ENCODE results near the gene TARS1. TPM values are rescaled to one million over a fixed set of nuclear protein-coding genes. Genes with fewer than 3 reads are reported as not detected.

The TARS1 gene
- total RNA-seq, 8 experiments from 2014 or later = 143 to 300 (median 179) TPM

- no peak for ATAC-seq (replicated peaks in 6 of 8)
- in situ Hi-C loops (cut with MboI; ENCODE audit: low pct_unique_long_range_greater_than_20kb in 2 of 9, low sequenced_read_pairs in 9 of 9, unreplicated experiment in 9 of 9) = loop anchor here in 4 of 9 experiments (25.0 kb wide), 3 partner anchors 493 to 1018 kb away; partner anchors contain the start of gene RXFP3 (in 2 of the 4)
- WGBS, 10 experiments = 50 to 100% (median 76%) methylated on average over 2 to 4 of the region's 4 CpGs
- Histone ChIP-seq H3K4me3 (no peak overlapping the region), H3K4me1 (replicated peaks in 1 of 2) (peaks cover 9 to 26% of the 10 kb centered on the region in 2 donors), H3K27ac (no peak overlapping the region)
Observed at GRCh38 chr5:33444542-33444941, 3.8 kb downstream of the TARS1 start.

DNA sequence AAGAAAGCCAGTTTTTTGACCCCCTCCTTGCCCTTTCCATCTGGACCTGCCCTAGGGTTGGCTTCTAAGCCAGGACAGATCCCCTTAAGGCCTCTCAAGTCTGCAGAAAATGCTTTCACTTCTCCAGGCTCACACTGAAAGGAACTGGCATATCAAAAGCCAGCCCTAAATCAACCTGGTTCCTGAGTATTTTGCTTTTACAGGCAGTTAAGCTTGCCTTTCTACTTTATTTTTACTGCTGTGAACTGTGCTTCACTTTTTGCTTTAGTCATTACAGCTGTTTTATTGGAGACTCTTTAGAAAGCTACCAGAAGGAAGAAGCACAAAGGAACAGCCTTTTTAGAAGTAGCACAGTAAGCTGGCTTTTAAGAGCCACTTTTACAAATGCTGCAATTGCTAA is 5.0 kb downstream of the TARS1 start:
- peaks cover 9 to 26% of the 10 kb centered on the region in 2 donors for H3K4me1 ChIP-seq (replicated peaks in 1 of 2)
- H3K4me3 ChIP-seq = no peak overlapping the region
- in situ Hi-C loops (cut with MboI; ENCODE audit: low pct_unique_long_range_greater_than_20kb in 2 of 9, low sequenced_read_pairs in 9 of 9, unreplicated experiment in 9 of 9) = loop anchor here in 4 of 9 experiments (25.0 kb wide), 3 partner anchors 492 to 1017 kb away; partner anchors contain the start of gene RXFP3 (in 2 of the 4)
- no peak for ATAC-seq (replicated peaks in 6 of 8)
- no peak overlapping the region for H3K27ac ChIP-seq

DNA sequence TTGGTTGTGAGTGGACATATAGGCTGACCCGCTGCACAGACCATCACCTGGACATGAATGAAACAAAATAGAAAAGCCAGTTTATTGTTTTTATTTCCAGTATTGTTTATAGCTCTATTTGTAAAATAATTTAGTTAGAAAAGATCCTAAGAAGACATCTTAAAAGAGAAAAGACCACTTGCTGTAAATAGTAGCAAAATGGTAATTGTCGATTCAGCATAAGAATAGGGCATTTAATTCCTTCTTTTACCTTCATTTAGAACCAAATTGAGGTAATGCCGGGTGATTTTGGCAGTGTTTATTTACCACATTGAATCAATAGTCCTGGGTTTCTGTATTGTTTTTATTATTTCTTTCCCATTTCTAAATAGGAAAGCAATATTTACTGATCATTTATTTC is 7.4 kb downstream of the TARS1 start:
- Histone ChIP-seq H3K27ac (no peak overlapping the region), H3K4me1 (replicated peaks in 1 of 2) (peaks cover 9 to 26% of the 10 kb centered on the region in 2 donors), H3K4me3 (no peak overlapping the region)
- WGBS, 10 experiments = 42 to 77% (median 48%) methylated on average over 2 to 3 of the region's 3 CpGs; no CpG with 5 or more reads in 2 of the 10 experiments
- no peak for ATAC-seq (replicated peaks in 6 of 8)
- in situ Hi-C loops (cut with MboI; ENCODE audit: low pct_unique_long_range_greater_than_20kb in 2 of 9, low sequenced_read_pairs in 9 of 9, unreplicated experiment in 9 of 9) = loop anchor here in 4 of 9 experiments (25.0 kb wide), 3 partner anchors 489 to 1014 kb away; partner anchors contain the start of gene RXFP3 (in 2 of the 4)

- in situ Hi-C loops (cut with MboI; ENCODE audit: low pct_unique_long_range_greater_than_20kb in 2 of 9, low sequenced_read_pairs in 9 of 9, unreplicated experiment in 9 of 9) = loop anchor here in 2 of 9 experiments (25.0 kb wide), 1 partner anchor 480 kb away; the partner anchor contains the start of gene RXFP3 (in 2 of the 2)
- no peaks in the 10 kb centered on the region for H3K4me1 ChIP-seq (replicated peaks in 1 of 2)
- 0 to 100% (median 100%) methylated on average over 1 to 2 of the region's 2 CpGs; no CpG with 5 or more reads in 1 of the 10 experiments for WGBS, 10 experiments
Observed at GRCh38 chr5:33457126-33457525, 16.4 kb downstream of the TARS1 start.

DNA sequence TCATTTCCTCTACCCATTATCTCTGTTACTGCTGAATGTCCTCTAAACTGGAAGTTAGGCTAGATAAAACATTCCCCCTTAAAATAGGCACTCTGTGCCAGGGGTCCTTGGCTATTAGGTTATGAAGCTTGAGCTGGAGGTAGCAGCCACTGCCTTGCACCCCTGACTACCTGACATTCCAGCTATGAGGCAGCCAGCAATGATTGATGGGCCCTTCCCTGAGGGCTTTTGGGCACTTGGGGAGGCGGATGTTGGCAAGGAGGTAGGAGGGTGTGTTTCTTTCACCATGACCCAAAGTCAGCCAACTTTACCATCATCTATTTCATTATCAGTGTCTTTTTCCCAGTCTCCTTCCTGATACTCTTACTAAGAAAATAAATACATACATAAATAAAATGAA is 17.1 kb downstream of the TARS1 start:
- no peaks in the 10 kb centered on the region for H3K4me1 ChIP-seq (replicated peaks in 1 of 2)
- in situ Hi-C loops (cut with MboI; ENCODE audit: low pct_unique_long_range_greater_than_20kb in 2 of 9, low sequenced_read_pairs in 9 of 9, unreplicated experiment in 9 of 9) = loop anchor here in 2 of 9 experiments (25.0 kb wide), 1 partner anchor 479 kb away; the partner anchor contains the start of gene RXFP3 (in 2 of the 2)
- H3K4me3 ChIP-seq = no peak overlapping the region
- WGBS, 10 experiments = 80 to 100% methylated on average over 1 of the region's 1 CpG; no CpG with 5 or more reads in 8 of the 10 experiments
- ATAC-seq (replicated peaks in 6 of 8) = no peak
- no peak overlapping the region for H3K27ac ChIP-seq

More at GRCh38 chr5:33457126-33457525, 16.4 kb downstream of the TARS1 start:
- no peak overlapping the region for H3K27ac ChIP-seq
- no peak for ATAC-seq (replicated peaks in 6 of 8)
- no peak overlapping the region for H3K4me3 ChIP-seq

DNA sequence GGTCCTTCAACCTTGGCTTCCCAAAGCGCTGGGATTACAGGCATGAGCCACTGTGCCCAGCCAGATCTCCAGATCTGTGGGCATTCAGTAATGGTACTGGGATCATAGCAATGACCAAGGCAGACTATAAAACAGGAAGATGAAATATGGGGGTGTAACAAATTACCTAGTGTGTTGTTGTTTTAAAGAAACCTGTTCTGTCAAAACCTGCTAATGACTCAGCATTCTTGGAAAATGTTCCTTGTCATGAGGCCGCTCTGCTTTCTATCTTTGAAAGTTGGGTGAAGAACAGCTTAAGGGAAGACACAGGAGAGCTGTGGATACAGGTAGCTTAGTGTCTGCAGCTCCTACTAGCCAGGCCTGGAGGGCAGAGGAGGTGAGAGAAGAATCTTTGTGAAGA is 19.4 kb downstream of the TARS1 start:
- no peak overlapping the region for H3K4me3 ChIP-seq
- in situ Hi-C loops (cut with MboI; ENCODE audit: low pct_unique_long_range_greater_than_20kb in 2 of 9, low sequenced_read_pairs in 9 of 9, unreplicated experiment in 9 of 9) = loop anchor here in 2 of 9 experiments (25.0 kb wide), 1 partner anchor 477 kb away; the partner anchor contains the start of gene RXFP3 (in 2 of the 2)
- 80 to 100% (median 100%) methylated on average over 1 of the region's 2 CpGs; no CpG with 5 or more reads in 4 of the 10 experiments for WGBS, 10 experiments

GRCh38 chr5:33462456-33462855 is 21.7 kb downstream of the TARS1 start:
- Histone ChIP-seq H3K4me3 (no peak overlapping the region), H3K4me1 (replicated peaks in 1 of 2) (no peaks in the 10 kb centered on the region), H3K27ac (no peak overlapping the region)
- in situ Hi-C loops (cut with MboI; ENCODE audit: low pct_unique_long_range_greater_than_20kb in 2 of 9, low sequenced_read_pairs in 9 of 9, unreplicated experiment in 9 of 9) = loop anchor here in 2 of 9 experiments (25.0 kb wide), 1 partner anchor 475 kb away; the partner anchor contains the start of gene RXFP3 (in 2 of the 2)
- 32 to 100% (median 93%) methylated on average over 1 to 3 of the region's 3 CpGs for whole genome bisulfite sequencing, 10 experiments
- ATAC-seq (replicated peaks in 6 of 8) = no peak

More for the DNA sequence above, 19.4 kb downstream of the TARS1 start:
- Histone ChIP-seq H3K4me1 (replicated peaks in 1 of 2) (no peaks in the 10 kb centered on the region), H3K27ac (no peak overlapping the region)
- no peak for ATAC-seq (replicated peaks in 6 of 8)

DNA sequence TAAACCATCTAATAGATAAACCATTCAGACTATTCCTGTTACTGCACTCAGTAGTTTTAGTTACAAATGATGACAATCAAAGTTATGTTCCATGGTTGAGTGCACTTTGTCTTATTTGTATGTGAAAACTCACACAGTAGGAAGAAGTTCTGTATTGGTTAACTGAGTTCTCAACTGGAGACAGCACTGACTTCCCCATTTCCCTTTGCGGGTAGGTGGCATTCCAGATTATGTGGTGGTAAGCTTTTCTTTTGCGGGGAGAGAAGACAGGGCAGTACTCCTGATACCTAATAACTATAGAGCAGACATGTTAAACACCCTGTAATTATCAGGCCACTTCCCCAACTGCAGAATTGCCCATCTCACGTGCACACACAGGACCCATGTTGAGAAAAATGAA is 24.4 kb downstream of the TARS1 start:
- in situ Hi-C loops (cut with MboI; ENCODE audit: low pct_unique_long_range_greater_than_20kb in 2 of 9, low sequenced_read_pairs in 9 of 9, unreplicated experiment in 9 of 9) = loop anchor here in 2 of 9 experiments (25.0 kb wide), 1 partner anchor 472 kb away; the partner anchor contains the start of gene RXFP3 (in 2 of the 2)

DNA sequence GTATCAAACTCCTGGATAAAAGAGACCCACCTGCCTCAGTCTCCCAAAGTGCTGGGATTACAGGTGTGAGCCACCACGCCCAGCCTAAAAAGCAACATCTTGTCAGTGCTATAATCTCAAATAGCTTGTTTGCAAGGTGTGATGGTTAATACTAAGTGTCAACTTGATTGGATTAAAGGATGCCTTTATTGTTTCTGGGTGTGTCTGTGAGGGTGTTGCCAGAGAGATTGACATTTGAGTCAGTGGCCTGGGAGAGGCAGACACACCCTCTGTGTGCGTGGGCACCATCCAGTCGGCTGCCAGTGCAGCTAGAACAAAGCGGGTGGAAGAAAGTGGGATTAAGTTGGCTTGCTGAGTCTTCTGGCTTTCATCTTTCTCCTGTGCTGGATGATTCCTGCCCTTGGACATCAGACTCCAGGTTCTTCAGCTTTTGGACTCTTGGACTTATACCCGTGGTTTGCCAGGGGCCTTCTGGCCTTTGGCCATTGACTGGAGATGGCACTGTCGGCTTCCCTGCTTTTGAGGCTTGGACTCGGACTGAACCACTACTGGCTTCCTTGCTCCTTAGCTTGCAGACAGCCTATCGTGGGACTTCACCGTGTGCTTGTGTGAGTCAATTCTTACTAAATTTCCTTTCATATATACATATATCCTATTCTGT is 28.1 kb downstream of the TARS1 start:
- 34 to 100% (median 93%) methylated on average over 1 to 8 of the region's 9 CpGs for WGBS, 10 experiments
- in situ Hi-C loops (cut with MboI; ENCODE audit: low pct_unique_long_range_greater_than_20kb in 2 of 9, low sequenced_read_pairs in 9 of 9, unreplicated experiment in 9 of 9) = loop anchor here in 2 of 9 experiments (25.0 kb wide), 1 partner anchor 468 kb away; the partner anchor contains the start of gene RXFP3 (in 2 of the 2)
- H3K27ac ChIP-seq = no peak overlapping the region
- ATAC-seq (replicated peaks in 6 of 8) = peak in 2 of 8 experiments; percentile 44 to 56
- H3K4me3 ChIP-seq = no peak overlapping the region
- H3K4me1 ChIP-seq (replicated peaks in 1 of 2) = no peaks in the 10 kb centered on the region

More for the DNA sequence above, 24.4 kb downstream of the TARS1 start:
- Histone ChIP-seq H3K27ac (no peak overlapping the region), H3K4me3 (no peak overlapping the region), H3K4me1 (replicated peaks in 1 of 2) (no peaks in the 10 kb centered on the region)
- no peak for ATAC-seq (replicated peaks in 6 of 8)
- WGBS, 10 experiments = 94 to 100% (median 100%) methylated on average over 1 to 3 of the region's 3 CpGs; no CpG with 5 or more reads in 1 of the 10 experiments

DNA sequence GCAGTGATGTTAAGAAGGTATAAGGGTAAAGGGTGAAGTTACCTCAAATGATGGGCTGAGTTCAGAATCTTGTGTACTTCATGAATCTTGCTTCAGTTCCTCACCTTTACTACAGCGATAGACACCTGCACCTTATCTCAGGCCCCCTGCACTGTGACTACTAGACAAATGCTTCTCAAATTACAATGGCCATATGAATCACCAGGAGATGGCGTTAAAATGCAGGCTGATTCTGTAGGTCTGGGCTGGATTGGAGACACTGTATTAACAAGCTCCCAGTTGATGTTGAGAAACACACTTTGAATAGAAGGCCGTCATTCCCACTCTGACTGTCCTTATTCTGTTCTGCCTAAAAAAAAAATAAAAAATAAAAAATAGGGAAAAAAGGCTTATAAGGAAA is 29.8 kb downstream of the TARS1 start:
- Histone ChIP-seq H3K4me1 (replicated peaks in 1 of 2) (no peaks in the 10 kb centered on the region), H3K27ac (no peak overlapping the region), H3K4me3 (no peak overlapping the region)
- in situ Hi-C loops (cut with MboI; ENCODE audit: low pct_unique_long_range_greater_than_20kb in 2 of 9, low sequenced_read_pairs in 9 of 9, unreplicated experiment in 9 of 9) = loop anchor here in 2 of 9 experiments (25.0 kb wide), 1 partner anchor 467 kb away; the partner anchor contains the start of gene RXFP3 (in 2 of the 2)
- WGBS, 10 experiments = 50 to 100% (median 82%) methylated on average over 1 to 3 of the region's 3 CpGs; no CpG with 5 or more reads in 2 of the 10 experiments
- ATAC-seq (replicated peaks in 6 of 8) = peak in 6 of 8 experiments; percentile 15 to 86 (median 58)

- WGBS, 10 experiments = 13 to 89% (median 46%) methylated on average over 1 to 2 of the region's 2 CpGs
- in situ Hi-C loops (cut with MboI; ENCODE audit: low pct_unique_long_range_greater_than_20kb in 2 of 9, low sequenced_read_pairs in 9 of 9, unreplicated experiment in 9 of 9) = loop anchor here in 2 of 9 experiments (25.0 kb wide), 1 partner anchor 464 kb away; the partner anchor contains the start of gene RXFP3 (in 2 of the 2)
- no peak overlapping the region for H3K4me3 ChIP-seq
- no peak overlapping the region for H3K27ac ChIP-seq
- no peaks in the 10 kb centered on the region for H3K4me1 ChIP-seq (replicated peaks in 1 of 2)
- ATAC-seq (replicated peaks in 6 of 8) = no peak
Observed at GRCh38 chr5:33472805-33473409, 32.1 kb downstream of the TARS1 start.

GRCh38 chr5:33474004-33474403 is 33.2 kb downstream of the TARS1 start:
- H3K27ac ChIP-seq = no peak overlapping the region
- 92 to 100% (median 100%) methylated on average over 1 to 2 of the region's 2 CpGs; no CpG with 5 or more reads in 3 of the 10 experiments for WGBS, 10 experiments

More at GRCh38 chr5:33474004-33474403, 33.2 kb downstream of the TARS1 start:
- Histone ChIP-seq H3K4me1 (replicated peaks in 1 of 2) (no peaks in the 10 kb centered on the region), H3K4me3 (no peak overlapping the region)
- in situ Hi-C loops (cut with MboI; ENCODE audit: low pct_unique_long_range_greater_than_20kb in 2 of 9, low sequenced_read_pairs in 9 of 9, unreplicated experiment in 9 of 9) = loop anchor here in 2 of 9 experiments (25.0 kb wide), 1 partner anchor 463 kb away; the partner anchor contains the start of gene RXFP3 (in 2 of the 2)
- no peak for ATAC-seq (replicated peaks in 6 of 8)

Data from motor neuron (in vitro differentiated cells).